ENCODE data around the gene XYLT1. TPM values are rescaled to one million over a fixed set of nuclear protein-coding genes. Genes with fewer than 3 reads are reported as not detected.

Gene XYLT1
- total and polyA plus RNA-seq, 2 of the 8 experiments (the other 6 are each of a cell fraction or from before 2014, with no cell fraction given), result 6.6 to 25.4 TPM

DNA sequence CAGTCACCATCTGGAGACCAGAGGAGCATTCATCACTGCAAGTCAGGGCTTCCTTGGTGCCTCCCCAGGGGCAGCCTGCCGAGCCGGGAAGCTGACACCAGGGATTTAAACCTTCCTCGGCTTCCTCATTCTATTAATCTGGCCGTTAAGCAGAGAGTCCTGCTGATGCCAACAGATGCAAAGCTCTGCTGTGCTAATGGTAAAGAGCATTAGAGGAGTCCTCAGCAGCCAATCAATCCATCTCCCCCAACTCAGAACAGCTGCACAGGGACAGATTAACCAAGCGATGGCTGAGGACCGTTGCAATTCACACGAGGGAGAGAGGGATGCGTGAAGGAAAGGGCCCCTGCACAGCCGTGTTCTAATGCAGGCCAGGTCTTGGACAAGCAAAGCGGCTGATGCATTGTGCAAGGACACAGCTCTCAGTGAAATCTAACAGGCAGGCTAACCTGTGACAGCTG lies 116.6 kb downstream of the XYLT1 start:
- POLR2A ChIA-PET (ENCODE audit: partially characterized antibody), result no interaction called here

More for the DNA sequence above, 116.6 kb downstream of the XYLT1 start:
- H2BK20ac ChIP-seq (ENCODE audit: low read length), result no peak overlapping the region
- no peak overlapping the region for H3K9ac ChIP-seq (replicated peaks in 1 of 4; ENCODE audit: extremely low read depth in 1 of 4, low read depth in 3 of 4, low read length in 3 of 4)
- H2BK15ac ChIP-seq (ENCODE audit: low read length), result no peak overlapping the region
- H2AK5ac ChIP-seq (ENCODE audit: low read depth, low read length), result no peak overlapping the region; the same call in 1 of the 2 replicates
- CTCF ChIA-PET (ENCODE audit: partially characterized antibody), result interaction anchor here (0.8 to 1.0 kb wide), 2 partner anchors 15 to 113 kb away, joined by 3 read pairs; no protein-coding TSS in a partner anchor
- no peak overlapping the region for H3K4me3 ChIP-seq (ENCODE audit: extremely low read depth in 1 of 4, insufficient read depth in 2 of 4, low read depth in 3 of 4, low read length in 4 of 4)
- FAIRE-seq (no peak), DNase-seq (ENCODE audit: low read depth in 1 of 2, low spot score in 2 of 2) (no peak)
- no peaks in the 10 kb centered on the region for H3K36me3 ChIP-seq (ENCODE audit: control insufficient read depth in 2 of 4, insufficient read depth in 4 of 4, low read length in 3 of 4)
- H3K14ac ChIP-seq (ENCODE audit: insufficient read length), result no peak overlapping the region
- no peak overlapping the region for H2BK5ac ChIP-seq (ENCODE audit: low read depth, low read length)
- no peaks in the 10 kb centered on the region for H4K20me1 ChIP-seq (replicated peaks in 1 of 2; ENCODE audit: control insufficient read depth in 1 of 2, insufficient read depth in 2 of 2, low read length in 2 of 2)
- no peak overlapping the region for H4K8ac ChIP-seq (ENCODE audit: extremely low read depth, insufficient read depth, low read length)
- no peaks in the 10 kb centered on the region for H3K79me1 ChIP-seq (ENCODE audit: low read depth, low read length)
- 92% methylated on average over 10 of the region's 10 CpGs; no CpG with 5 or more reads in 1 of the 2 experiments for WGBS, 2 experiments (ENCODE audit: extremely low coverage in 1 of 2, insufficient coverage in 1 of 2, insufficient read length in 1 of 2, insufficient replicate concordance in 2 of 2, low coverage in 1 of 2, low lambda C conversion rate in 2 of 2, missing lambda C conversion rate in 1 of 2)
- H4K5ac ChIP-seq (ENCODE audit: insufficient read length, low read depth, low read length), result no peak overlapping the region
- H3K79me2 ChIP-seq (ENCODE audit: control insufficient read depth in 1 of 2, insufficient read depth in 2 of 2, low read length in 2 of 2), result no peaks in the 10 kb centered on the region
- no peaks in the 10 kb centered on the region for H3K23me2 ChIP-seq (ENCODE audit: low read depth, low read length)
- no peak overlapping the region for H3K4ac ChIP-seq (replicated peaks; ENCODE audit: insufficient read length, low read depth, low read length)
- H3K27ac ChIP-seq (ENCODE audit: low read depth, low read length), result no peak overlapping the region
- no peak overlapping the region for H3K56ac ChIP-seq (replicated peaks; ENCODE audit: insufficient read length, low read depth, low read length)
- H3K27me3 ChIP-seq (replicated peaks in 1 of 4; ENCODE audit: control insufficient read depth in 3 of 4, extremely low read depth in 1 of 4, insufficient read depth in 3 of 4, low read length in 3 of 4), result no peaks in the 10 kb centered on the region
- no peak for TF ChIP-seq SP2 (IDR thresholded peaks at IDR 0.05; ENCODE audit: low read length)
- no peak for TF ChIP-seq ASH2L (IDR thresholded peaks at IDR 0.05; ENCODE audit: low read length)
- no peak for TF ChIP-seq BCL11A (IDR thresholded peaks at IDR 0.05; ENCODE audit: low read depth in 2 of 2, low read length in 2 of 2)
- TF ChIP-seq JUN (IDR thresholded peaks at IDR 0.05; ENCODE audit: low read depth, low read length), result no peak
- TF ChIP-seq EGR1 (IDR thresholded peaks at IDR 0.05; ENCODE audit: borderline replicate concordance, low read depth, low read length), result no peak
- TF ChIP-seq CEBPB (IDR thresholded peaks at IDR 0.05; ENCODE audit: low read depth, low read length), result no peak
- no peak for TF ChIP-seq NRF1 (IDR thresholded peaks at IDR 0.05; ENCODE audit: low read depth, low read length)
- TF ChIP-seq, protein P1, sequence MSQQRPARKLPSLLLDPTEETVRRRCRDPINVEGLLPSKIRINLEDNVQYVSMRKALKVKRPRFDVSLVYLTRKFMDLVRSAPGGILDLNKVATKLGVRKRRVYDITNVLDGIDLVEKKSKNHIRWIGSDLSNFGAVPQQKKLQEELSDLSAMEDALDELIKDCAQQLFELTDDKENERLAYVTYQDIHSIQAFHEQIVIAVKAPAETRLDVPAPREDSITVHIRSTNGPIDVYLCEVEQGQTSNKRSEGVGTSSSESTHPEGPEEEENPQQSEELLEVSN (IDR thresholded peaks at IDR 0.05), result no peak
- TF ChIP-seq HDAC2 (IDR thresholded peaks at IDR 0.05; ENCODE audit: borderline replicate concordance in 1 of 2, low read depth in 2 of 2, low read length in 2 of 2), result no peak
- no peak for TF ChIP-seq CHD2 (IDR thresholded peaks at IDR 0.05; ENCODE audit: low read length)
- TF ChIP-seq HDAC6 (IDR thresholded peaks at IDR 0.05; ENCODE audit: low read depth, low read length), result no peak
- TF ChIP-seq POU5F1 (IDR thresholded peaks at IDR 0.05; ENCODE audit: low read depth, low read length), result no peak
- no peak for TF ChIP-seq RXRA (IDR thresholded peaks at IDR 0.05; ENCODE audit: insufficient read depth, low read depth, low read length)
- no peak overlapping the region for H3K23ac ChIP-seq (ENCODE audit: insufficient read length)
- H3K4me2 ChIP-seq (ENCODE audit: insufficient read depth in 1 of 2, low read depth in 2 of 2, low read length in 2 of 2), result no peak overlapping the region
- no peak overlapping the region for H4K91ac ChIP-seq (replicated peaks; ENCODE audit: insufficient read length, low read length)
- no peaks in the 10 kb centered on the region for H3K4me1 ChIP-seq (replicated peaks in 1 of 4; ENCODE audit: control insufficient read depth in 3 of 4, insufficient read depth in 4 of 4, low read length in 3 of 4)
- no peak overlapping the region for H2AFZ ChIP-seq (ENCODE audit: low read length)
- H3K9me3 ChIP-seq (ENCODE audit: insufficient read depth in 2 of 2, low read depth in 1 of 2, low read length in 1 of 2), result no peaks in the 10 kb centered on the region
- H2BK120ac ChIP-seq (replicated peaks; ENCODE audit: low read depth, low read length), result no peak overlapping the region
- H3K18ac ChIP-seq (ENCODE audit: extremely low read depth, low read length), result no peak overlapping the region
- no peak overlapping the region for H2BK12ac ChIP-seq (ENCODE audit: low read depth, low read length)

Data from H1 (cell line).